Endothelial cell of umbilical vein (primary cell): ENCODE data around the gene THSD7B. TPM values are rescaled to one million over a fixed set of nuclear protein-coding genes. Genes with fewer than 3 reads are reported as not detected.

Source experiments
- BruUV-seq: library from RNA; stranded (reverse); fragments of 400-500 nt; replicated peaks from 2 replicates; lab custom pipeline; 2021; lab: Mats Ljungman, UMichigan
- CTCF ChIA-PET: fragments of 300-600, 350-600 bp; sonication (Branson Sonifier 250); formaldehyde crosslinking; loops from one replicate; lab custom pipeline; 2021; ENCODE audit warnings: antibody characterized with exemption, inconsistent platforms; lab: Charles Lee
- POLR2A ChIA-PET: fragments of 300-600, 350-600 bp; sonication (Branson Sonifier 250); formaldehyde crosslinking; loops from one replicate; lab custom pipeline; 2021; ENCODE audit warnings: antibody characterized with exemption, inconsistent platforms; lab: Charles Lee
- DNase-seq: peaks from one replicate; pipeline ENCODE4 v3.0.0-alpha.2; 2011; ENCODE audit warnings: low read depth, low spot score
- FAIRE-seq: peaks from 2 replicates; lab custom pipeline; 2011; peaks lifted over from hg19 to GRCh38; lab: Jason Lieb, UNC
- H2AFZ ChIP-seq: 2 replicates; pipeline ENCODE4 v1.6.0; 2012; ENCODE audit warnings: low read depth, low read length, control low read depth, inconsistent platforms
- H3K27ac ChIP-seq: 2 replicates; pipeline ENCODE4 v1.5.1; 2011; ENCODE audit warnings: low read depth, mild to moderate bottlenecking, control low read depth, low read length, moderate library complexity; ENCODE audit not compliant: insufficient read depth
- H3K27me3 ChIP-seq, 2 experiments: 2 replicates each; pipeline versions ENCODE4 v1.6.0 to v1.6.1; 2011; ENCODE audit warnings: low read length in 2 of 2, mixed read lengths in 1 of 2; ENCODE audit not compliant: control insufficient read depth in 2 of 2, insufficient read depth in 2 of 2
- H3K36me3 ChIP-seq, 2 experiments: 2 replicates in 1 of 2; 3 replicates in 1 of 2; pipeline ENCODE4 v1.5.1; 2011; ENCODE audit warnings: low read length in 2 of 2, mild to moderate bottlenecking in 1 of 2, moderate library complexity in 1 of 2; ENCODE audit not compliant: control insufficient read depth in 2 of 2, insufficient read depth in 2 of 2; ENCODE audit errors: extremely low read depth in 1 of 2
- H3K4me1 ChIP-seq: 3 replicates; pipeline ENCODE4 v1.5.1; 2011; ENCODE audit warnings: mild to moderate bottlenecking, low read length; ENCODE audit not compliant: control insufficient read depth, insufficient read depth; ENCODE audit errors: extremely low read depth
- H3K4me2 ChIP-seq: 2 replicates; pipeline ENCODE4 v1.6.1; 2011; ENCODE audit warnings: low read length, control low read depth, mixed read lengths; ENCODE audit not compliant: insufficient read depth
- H3K4me3 ChIP-seq, 3 experiments: fragments of 200-600 bp in 1 of 3; sonication (generic), shearing (Covaris generic) in 1 of 3; replicated peaks in 1 of 3; 2 replicates each; pipeline ENCODE4 v1.5.1; 2011 to 2016; ENCODE audit warnings: control low read depth in 3 of 3, low read length in 3 of 3, mild to moderate bottlenecking in 2 of 3, inconsistent platforms in 1 of 3, low read depth in 1 of 3, moderate library complexity in 1 of 3; ENCODE audit not compliant: insufficient read depth in 1 of 3
- H3K79me2 ChIP-seq: 2 replicates; pipeline ENCODE4 v1.6.0; 2012; ENCODE audit warnings: low read length, inconsistent platforms; ENCODE audit not compliant: control insufficient read depth, insufficient read depth
- H3K9ac ChIP-seq: replicated peaks from 2 replicates; pipeline ENCODE3; 2011; ENCODE audit warnings: low read length, control low read depth; ENCODE audit not compliant: insufficient read depth; ENCODE audit errors: extremely low read depth
- H3K9me1 ChIP-seq: replicated peaks from 3 replicates; pipeline ENCODE4 v1.6.0; 2011; ENCODE audit warnings: mild to moderate bottlenecking, low read length; ENCODE audit not compliant: control insufficient read depth, insufficient read depth; ENCODE audit errors: extremely low read depth
- H3K9me3 ChIP-seq: replicated peaks from 2 replicates; pipeline ENCODE4 v1.5.1; 2012; ENCODE audit warnings: low read length, inconsistent platforms; ENCODE audit not compliant: control insufficient read depth, insufficient read depth
- H4K20me1 ChIP-seq: replicated peaks from 2 replicates; pipeline ENCODE3; 2011; ENCODE audit warnings: mild to moderate bottlenecking, low read length; ENCODE audit not compliant: control insufficient read depth, insufficient read depth; ENCODE audit errors: extremely low read depth
- EZH2 ChIP-seq: IDR thresholded peaks from 2 replicates; pipeline ENCODE4 v1.6.1; 2012; ENCODE audit warnings: borderline replicate concordance, low read depth, mild to moderate bottlenecking, moderate library complexity, low read length, inconsistent platforms; ENCODE audit not compliant: severe bottlenecking
- FOS ChIP-seq: IDR thresholded peaks from 2 replicates; pipeline ENCODE4 v1.6.1; 2011; ENCODE audit warnings: mild to moderate bottlenecking, low read length, moderate library complexity, borderline replicate concordance; ENCODE audit not compliant: insufficient read depth
- GATA2 ChIP-seq: IDR thresholded peaks from 2 replicates; pipeline ENCODE4 v1.7.0; 2011; ENCODE audit warnings: low read depth, mild to moderate bottlenecking, moderate library complexity, mixed read lengths, low read length; ENCODE audit not compliant: insufficient read length, insufficient read depth
- JUN ChIP-seq: IDR thresholded peaks from 2 replicates; pipeline ENCODE4 v1.6.1; 2011; ENCODE audit warnings: borderline replicate concordance, low read depth; ENCODE audit not compliant: insufficient read length, insufficient read depth
- MYC ChIP-seq: IDR thresholded peaks from one replicate; pipeline ENCODE4 v1.6.1; 2011; ENCODE audit warnings: mild to moderate bottlenecking, low read depth, low read length
- POLR2A ChIP-seq: IDR thresholded peaks from 2 replicates; pipeline ENCODE4 v1.6.1; 2012; ENCODE audit warnings: low read depth, mild to moderate bottlenecking, control low read depth, low read length
- POLR2AphosphoS5 ChIP-seq: IDR thresholded peaks from 2 replicates; pipeline ENCODE4 v1.6.1; 2012; ENCODE audit warnings: low read depth, mild to moderate bottlenecking, control low read depth, low read length, moderate library complexity; ENCODE audit not compliant: insufficient read depth
- dilution Hi-C: fragments of 300-500 bp; cut with MboI; formaldehyde crosslinking; loops from one replicate; pipeline ENCODE4 v1.15.0; 2019; ENCODE audit warnings: low sequenced_read_pairs; ENCODE audit not compliant: extremely low pct_ligation_motif_present
- intact Hi-C: fragments of 100-400 bp; cut with micrococcal nuclease; formaldehyde crosslinking; loops from one replicate; pipeline ENCODE4 v1.10.0; 2022
- polyA plus RNA-seq, 4 experiments: library from polyadenylated mRNA; depleted of rRNA in 3 of 4; stranded (reverse) in 3 of 4; unstranded in 1 of 4; fragments of >200 nt; gene quantifications; 2 replicates each; pipeline versions ENCODE4 v1.2.1 to v1.2.3, GENCODE V29; 2011 to 2012; ENCODE audit warnings: missing spikeins in 1 of 4
- total RNA-seq: library from RNA; stranded (reverse); gene quantifications from 2 replicates; pipeline ENCODE4 v1.2.3, GENCODE V29; 2021
- TF ChIP-seq, protein P1 (sequence below), 2 donors: IDR thresholded peaks; 1 replicate in 1 of 2; 2 replicates in 1 of 2; pipeline ENCODE4 v1.5.1; 2011; ENCODE audit warnings: low read length in 2 of 2, mild to moderate bottlenecking in 2 of 2, moderate library complexity in 2 of 2, control low read depth in 1 of 2, inconsistent platforms in 1 of 2, low read depth in 1 of 2; ENCODE audit not compliant: insufficient read depth in 1 of 2; ENCODE audit errors: extremely low read depth in 1 of 2
- TF ChIP-seq, protein P2 (sequence below): IDR thresholded peaks from 2 replicates; pipeline ENCODE4 v1.6.1; 2011; ENCODE audit not compliant: insufficient read depth, insufficient read length

Gene THSD7B
- total and polyA plus RNA-seq, 2 donors (not counting 3 experiments of a cell fraction or from before 2014, with no cell fraction given): 0.04 TPM; not detected in 1

DNA sequence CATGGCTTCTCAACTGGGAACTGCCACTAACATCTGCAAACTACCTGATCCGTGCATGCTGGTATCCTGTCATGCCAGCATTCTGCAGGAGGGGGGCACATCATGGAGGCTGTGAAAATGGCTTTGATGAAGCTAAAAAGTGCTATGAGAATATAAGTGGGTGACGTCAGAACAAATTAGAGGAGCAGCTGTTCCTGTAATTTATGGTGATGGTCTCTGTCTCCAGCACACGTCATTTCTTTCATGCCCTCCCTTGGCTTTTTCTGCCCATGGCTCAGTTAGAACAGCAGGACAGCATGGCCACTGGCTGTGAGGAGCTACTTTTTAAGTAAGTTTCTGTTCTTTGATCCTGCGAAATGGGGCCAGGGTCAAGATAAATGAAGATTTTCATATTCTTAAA is 466.3 kb downstream of the THSD7B start:
- POLR2A ChIA-PET: no interaction called here
- no peak overlapping the region for H3K4me2 ChIP-seq
- H4K20me1 ChIP-seq: no peaks in the 10 kb centered on the region
- no TSS peak for BruUV-seq
- H3K36me3 ChIP-seq: no peaks in the 10 kb centered on the region
- no peak overlapping the region for H2AFZ ChIP-seq
- FAIRE-seq (no peak), DNase-seq (no peak)
- no peaks in the 10 kb centered on the region for H3K79me2 ChIP-seq
- no peak overlapping the region for H3K27ac ChIP-seq
- H3K4me1 ChIP-seq: no peaks in the 10 kb centered on the region
- no peak overlapping the region for H3K4me3 ChIP-seq
- TF ChIP-seq FOS (no peak), GATA2 (no peak), POLR2A (no peak), MYC (no peak), EZH2 (no peak), POLR2AphosphoS5 (no peak), JUN (no peak)
- TF ChIP-seq, protein P1, sequence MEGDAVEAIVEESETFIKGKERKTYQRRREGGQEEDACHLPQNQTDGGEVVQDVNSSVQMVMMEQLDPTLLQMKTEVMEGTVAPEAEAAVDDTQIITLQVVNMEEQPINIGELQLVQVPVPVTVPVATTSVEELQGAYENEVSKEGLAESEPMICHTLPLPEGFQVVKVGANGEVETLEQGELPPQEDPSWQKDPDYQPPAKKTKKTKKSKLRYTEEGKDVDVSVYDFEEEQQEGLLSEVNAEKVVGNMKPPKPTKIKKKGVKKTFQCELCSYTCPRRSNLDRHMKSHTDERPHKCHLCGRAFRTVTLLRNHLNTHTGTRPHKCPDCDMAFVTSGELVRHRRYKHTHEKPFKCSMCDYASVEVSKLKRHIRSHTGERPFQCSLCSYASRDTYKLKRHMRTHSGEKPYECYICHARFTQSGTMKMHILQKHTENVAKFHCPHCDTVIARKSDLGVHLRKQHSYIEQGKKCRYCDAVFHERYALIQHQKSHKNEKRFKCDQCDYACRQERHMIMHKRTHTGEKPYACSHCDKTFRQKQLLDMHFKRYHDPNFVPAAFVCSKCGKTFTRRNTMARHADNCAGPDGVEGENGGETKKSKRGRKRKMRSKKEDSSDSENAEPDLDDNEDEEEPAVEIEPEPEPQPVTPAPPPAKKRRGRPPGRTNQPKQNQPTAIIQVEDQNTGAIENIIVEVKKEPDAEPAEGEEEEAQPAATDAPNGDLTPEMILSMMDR (IDR thresholded peaks at IDR 0.05; ENCODE audit: extremely low read depth in 1 of 2, insufficient read depth in 1 of 2, low read depth in 1 of 2, low read length in 2 of 2): no peak
- TF ChIP-seq, protein P2, sequence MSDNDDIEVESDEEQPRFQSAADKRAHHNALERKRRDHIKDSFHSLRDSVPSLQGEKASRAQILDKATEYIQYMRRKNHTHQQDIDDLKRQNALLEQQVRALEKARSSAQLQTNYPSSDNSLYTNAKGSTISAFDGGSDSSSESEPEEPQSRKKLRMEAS: no peak
- intact Hi-C loops: no loop called here
- H3K9ac ChIP-seq: no peak overlapping the region
- CTCF ChIA-PET: no interaction called here
- H3K9me3 ChIP-seq: peaks cover 4% of the 10 kb centered on the region
- H3K9me1 ChIP-seq: no peaks in the 10 kb centered on the region
- H3K27me3 ChIP-seq: no peaks in the 10 kb centered on the region
- dilution Hi-C loops: no loop called here
